ENCODE data around the gene PLD1.

DNA sequence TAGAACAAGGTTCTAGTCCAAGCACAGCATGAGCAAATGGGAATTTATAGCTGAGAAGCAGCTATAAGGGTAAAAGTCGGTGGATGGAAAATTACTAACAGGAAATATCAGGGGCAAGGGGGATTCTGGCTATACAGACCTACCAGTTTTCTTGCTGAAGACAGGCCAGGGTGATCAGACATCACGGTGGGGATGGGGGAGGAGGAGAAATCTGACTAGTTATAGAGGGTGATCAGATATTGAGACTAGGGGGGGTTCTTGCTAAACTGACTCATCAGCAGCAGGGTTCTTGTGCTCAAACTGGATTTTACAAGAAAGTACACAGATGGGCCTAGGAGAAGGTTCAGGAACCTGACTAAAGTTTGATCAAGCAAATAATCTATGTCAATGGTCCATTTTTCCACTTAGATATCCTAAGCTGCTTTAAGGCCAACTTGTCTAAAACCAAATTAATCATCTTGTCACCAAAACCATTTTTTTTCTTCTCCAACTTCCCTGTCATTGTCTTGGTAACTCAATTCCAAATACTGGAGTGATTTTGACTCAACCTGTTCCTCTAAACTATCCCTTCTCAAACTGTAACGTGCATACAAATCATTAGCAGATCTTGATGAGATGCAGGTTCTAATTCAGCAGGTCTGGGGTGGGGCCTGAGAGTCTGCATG is 37.4 kb upstream of the PLD1 start:
- TF ChIP-seq GATA1 (IDR thresholded peaks at IDR 0.05; ENCODE audit: low read depth, low read length) (no peak), POLR2A (IDR thresholded peaks at IDR 0.05; ENCODE audit: low read length) (no peak)
